ENCODE results near the gene CNIH4.

- no peak for TF ChIP-seq CTCF (IDR thresholded peaks at IDR 0.05)
- TF ChIP-seq POLR2A (IDR thresholded peaks at IDR 0.05) = no peak
Measured at GRCh38 chr1:224411766-224412165, 55.1 kb downstream of the CNIH4 start.
